Activated B cell treated with CpG ODN at 0.5 μM for 24 hours (primary cell): ENCODE results near the gene CBFA2T3. TPM values are rescaled to one million over a fixed set of nuclear protein-coding genes. Genes with fewer than 3 reads are reported as not detected.

ENCODE experiments used
- ATAC-seq: fragments of 200-7000 bp; cut with Tn5 transposase; one replicate; pipeline ENCODE4 v1.10.0; 2021; ENCODE audit warnings: low read depth, mild to moderate bottlenecking, moderate library complexity
- CTCF ChIA-PET: fragments of 350-600 bp; sonication (Branson Sonifier 250); formaldehyde crosslinking; loops from one replicate; lab custom pipeline; 2021; ENCODE audit warnings: antibody characterized with exemption; lab: Charles Lee
- POLR2A ChIA-PET: fragments of 350-600 bp; sonication (Branson Sonifier 250); formaldehyde crosslinking; loops from one replicate; lab custom pipeline; 2021; ENCODE audit warnings: antibody characterized with exemption; lab: Charles Lee
- DNase-seq: peaks from one replicate; pipeline ENCODE4 v3.0.0; 2022
- H3K27ac Mint-ChIP-seq: one replicate; pipeline ENCODE4 v1.8.0; 2020; ENCODE audit warnings: mixed read lengths
- H3K27me3 Mint-ChIP-seq: one replicate; pipeline ENCODE4 v1.8.0; 2021; ENCODE audit warnings: mixed read lengths
- H3K36me3 Mint-ChIP-seq: one replicate; pipeline ENCODE4 v1.8.0; 2021; ENCODE audit warnings: low read depth, mixed read lengths
- H3K4me1 Mint-ChIP-seq: one replicate; pipeline ENCODE4 v1.8.0; 2021; ENCODE audit warnings: mixed read lengths
- H3K4me3 Mint-ChIP-seq: one replicate; pipeline ENCODE4 v1.8.0; 2020; ENCODE audit warnings: mild to moderate bottlenecking, mixed read lengths
- H3K9me3 Mint-ChIP-seq: one replicate; pipeline ENCODE4 v1.8.0; 2020; ENCODE audit warnings: mixed read lengths
- intact Hi-C: fragments of 100-400 bp; cut with micrococcal nuclease; formaldehyde crosslinking; loops from one replicate; pipeline ENCODE4 v1.15.1; 2024
- total RNA-seq: library from RNA; stranded (reverse); gene quantifications from 2 replicates; pipeline ENCODE4 v1.2.3, GENCODE V29; 2022
- TF ChIP-seq, protein P1 (sequence below): fragments of 200-600 bp; IDR thresholded peaks from one replicate; pipeline ENCODE4 v1.8.0; 2022; ENCODE audit warnings: antibody characterized with exemption, mild to moderate bottlenecking

CBFA2T3 gene
- total RNA-seq, 1 donor from 2014 or later: 63.3 TPM

- H3K9me3 Mint-ChIP-seq: no peaks in the 10 kb centered on the region
- ChIA-PET POLR2A (interaction anchor here (1.2 to 1.9 kb wide), 3 partner anchors 10 to 41 kb away, joined by 3 to 8 read pairs (median 4); no protein-coding TSS in a partner anchor), CTCF (interaction anchor here (0.8 to 2.0 kb wide), 7 partner anchors 25 to 274 kb away, joined by 3 to 7 read pairs (median 4); no protein-coding TSS in a partner anchor)
- H3K4me3 Mint-ChIP-seq: peak overlapping the region; percentile 79
- intact Hi-C loops: loop anchor here (1.0 to 10.0 kb wide), 7 partner anchors 26 to 623 kb away; partner anchors contain the start of gene RPL13
- TF ChIP-seq, protein P1, sequence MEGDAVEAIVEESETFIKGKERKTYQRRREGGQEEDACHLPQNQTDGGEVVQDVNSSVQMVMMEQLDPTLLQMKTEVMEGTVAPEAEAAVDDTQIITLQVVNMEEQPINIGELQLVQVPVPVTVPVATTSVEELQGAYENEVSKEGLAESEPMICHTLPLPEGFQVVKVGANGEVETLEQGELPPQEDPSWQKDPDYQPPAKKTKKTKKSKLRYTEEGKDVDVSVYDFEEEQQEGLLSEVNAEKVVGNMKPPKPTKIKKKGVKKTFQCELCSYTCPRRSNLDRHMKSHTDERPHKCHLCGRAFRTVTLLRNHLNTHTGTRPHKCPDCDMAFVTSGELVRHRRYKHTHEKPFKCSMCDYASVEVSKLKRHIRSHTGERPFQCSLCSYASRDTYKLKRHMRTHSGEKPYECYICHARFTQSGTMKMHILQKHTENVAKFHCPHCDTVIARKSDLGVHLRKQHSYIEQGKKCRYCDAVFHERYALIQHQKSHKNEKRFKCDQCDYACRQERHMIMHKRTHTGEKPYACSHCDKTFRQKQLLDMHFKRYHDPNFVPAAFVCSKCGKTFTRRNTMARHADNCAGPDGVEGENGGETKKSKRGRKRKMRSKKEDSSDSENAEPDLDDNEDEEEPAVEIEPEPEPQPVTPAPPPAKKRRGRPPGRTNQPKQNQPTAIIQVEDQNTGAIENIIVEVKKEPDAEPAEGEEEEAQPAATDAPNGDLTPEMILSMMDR: peak; percentile 54
- peak overlapping the region; percentile 66 for H3K27ac Mint-ChIP-seq
- no peaks in the 10 kb centered on the region for H3K27me3 Mint-ChIP-seq
- H3K36me3 Mint-ChIP-seq: peaks cover 2% of the 10 kb centered on the region
- ATAC-seq (peak; percentile 67), DNase-seq (peak; percentile 77)
- peaks cover 46% of the 10 kb centered on the region for H3K4me1 Mint-ChIP-seq
Measured at GRCh38 chr16:88941913-88942909, 34.8 kb downstream of the CBFA2T3 start.

DNA sequence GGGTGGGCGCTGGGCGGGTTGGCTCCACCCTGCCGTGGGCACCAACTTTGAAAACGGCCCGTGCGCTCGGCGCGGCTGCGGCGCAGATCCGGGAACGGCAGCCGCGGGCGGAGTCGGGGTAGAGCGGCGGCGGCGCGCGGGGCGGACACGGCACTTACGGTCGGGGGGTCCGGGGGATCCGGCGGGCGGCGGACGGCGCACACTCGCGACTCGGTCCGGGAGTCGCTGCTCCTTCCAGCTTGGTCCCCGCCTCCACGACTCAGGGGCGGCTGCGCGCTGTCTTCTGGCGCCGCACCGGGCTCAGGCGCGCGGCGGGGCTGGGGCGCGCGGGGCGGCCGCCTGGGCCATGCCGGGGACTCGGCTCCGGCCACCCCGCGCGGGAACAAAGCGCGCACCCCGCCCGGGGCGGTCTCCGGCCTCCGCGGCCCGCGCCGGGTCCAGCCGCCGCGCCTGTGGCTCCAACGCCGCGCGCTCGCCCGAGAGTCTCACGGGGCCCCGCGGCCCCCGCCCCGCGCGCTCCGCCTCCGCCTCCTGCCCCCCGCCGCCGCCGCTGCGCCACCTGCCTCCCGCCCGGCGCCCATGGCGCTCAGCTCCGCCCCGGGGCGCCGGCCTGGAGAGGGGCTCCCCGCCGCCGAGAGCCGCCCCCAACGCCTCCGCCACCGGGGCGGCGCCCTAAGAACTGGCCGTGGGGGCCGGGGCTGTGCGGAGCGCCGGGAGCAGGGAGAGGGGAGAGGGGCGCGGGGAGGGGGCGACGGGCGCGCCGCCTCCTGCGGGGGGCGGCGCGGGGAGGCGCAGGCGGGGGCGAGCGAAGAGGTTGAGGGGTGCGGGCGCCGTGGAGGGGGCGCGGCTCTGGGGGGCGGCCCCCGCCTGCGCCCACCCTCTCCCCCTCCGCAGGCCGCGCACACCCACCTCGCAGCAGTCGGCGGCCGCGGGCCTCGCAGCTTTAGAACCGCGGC, 35.9 kb downstream of the CBFA2T3 start:
- Mint-ChIP-seq H3K27me3 (no peaks in the 10 kb centered on the region), H3K9me3 (no peaks in the 10 kb centered on the region), H3K4me1 (peaks cover 57% of the 10 kb centered on the region), H3K36me3 (peaks cover 2% of the 10 kb centered on the region), H3K4me3 (peak overlapping the region; percentile 70), H3K27ac (no peak overlapping the region)
- POLR2A ChIA-PET: interaction anchor here (1.1 to 1.9 kb wide), 4 partner anchors 25 to 43 kb away, joined by 3 to 9 read pairs (median 6); partner anchors contain the start of gene CBFA2T3
- intact Hi-C loops: loop anchor here (1.0 to 10.0 kb wide), 3 partner anchors 16 to 624 kb away; partner anchors contain the start of gene RPL13
- TF ChIP-seq, protein P1: no peak
- peak; percentile 66 for DNase-seq
- ATAC-seq: peak; percentile 51
- CTCF ChIA-PET: interaction anchor here (1.0 to 1.4 kb wide), 6 partner anchors 27 to 275 kb away, joined by 3 to 6 read pairs (median 4); no protein-coding TSS in a partner anchor

GRCh38 chr16:88939972-88940861, 36.8 kb downstream of the CBFA2T3 start:
- H3K27me3 Mint-ChIP-seq: no peaks in the 10 kb centered on the region
- intact Hi-C loops: loop anchor here (1.0 to 10.0 kb wide), 5 partner anchors 15 to 625 kb away; partner anchors contain the start of gene RPL13
- H3K36me3 Mint-ChIP-seq: peaks cover 2% of the 10 kb centered on the region
- ATAC-seq (peak; percentile 8), DNase-seq (peak; percentile 50)
- TF ChIP-seq, protein P1: no peak
- H3K9me3 Mint-ChIP-seq: no peaks in the 10 kb centered on the region
- H3K27ac Mint-ChIP-seq: peak overlapping the region; percentile 35
- ChIA-PET POLR2A (interaction anchor here (1.1 to 1.9 kb wide), 5 partner anchors 26 to 120 kb away, joined by 3 to 9 read pairs (median 4); partner anchors contain the start of gene CBFA2T3), CTCF (interaction anchor here (1.0 to 1.4 kb wide), 3 partner anchors 227 to 276 kb away, joined by 3 to 6 read pairs (median 4); no protein-coding TSS in a partner anchor)
- peak overlapping the region; percentile 85 for H3K4me3 Mint-ChIP-seq
- H3K4me1 Mint-ChIP-seq: peaks cover 63% of the 10 kb centered on the region
